OCI-LY3 (cell line): Measurements from ENCODE around the gene IFNGR2.

Experiments used
- CTCF ChIP-seq: fragments of 200-600, 300-600 bp; sonication (generic); IDR thresholded peaks from 2 replicates; pipeline ENCODE4 v1.5.1; 2014; ENCODE audit warnings: antibody characterized with exemption, low read length, low read depth
- EZH2phosphoT487 ChIP-seq: fragments of 200-600 bp; shearing (Covaris generic); IDR thresholded peaks from 2 replicates; pipeline ENCODE4 v1.6.1; 2018; ENCODE audit warnings: antibody characterized with exemption, mixed run types, low read depth

- TF ChIP-seq CTCF (no peak), EZH2phosphoT487 (no peak)
Observed at GRCh38 chr21:33437140-33437539, 33.9 kb downstream of the IFNGR2 start.
